K562 (cell line): ENCODE results near the gene CDYL. TPM values are rescaled to one million over a fixed set of nuclear protein-coding genes. Genes with fewer than 3 reads are reported as not detected.

ENCODE experiments used
- ATAC-seq: fragments of 200-7000 bp; cut with Tn5 transposase; 3 replicates; pipeline ENCODE4 v1.9.1; 2020; ENCODE audit warnings: moderate library complexity
- BruUV-seq: library from RNA; stranded (reverse); fragments of 400-500 nt; replicated peaks from 2 replicates; lab custom pipeline; 2021; lab: Mats Ljungman, UMichigan
- CTCF ChIA-PET: fragments of 300-600 bp; formaldehyde crosslinking; extraction: SDS; loops from one replicate; lab custom pipeline; 2021; ENCODE audit warnings: low intra/inter-chr PET ratio; lab: Yijun Ruan, JAX
- POLR2A ChIA-PET: fragments of 300-600, 350-650 bp; sonication (Branson Sonifier 250); formaldehyde crosslinking; extraction: SDS; loops from one replicate; lab custom pipeline; 2021; ENCODE audit warnings: antibody characterized with exemption, inconsistent platforms; lab: Yijun Ruan, JAX
- DNase-seq, 4 experiments: peaks; one replicate each; pipeline versions ENCODE4 v3.0.0 to v3.0.0-alpha.2; 2011 to 2018; ENCODE audit warnings: low spot score in 3 of 4, mixed read lengths in 3 of 4; ENCODE audit errors: extremely low read depth in 1 of 4
- FAIRE-seq: peaks from 2 replicates; lab custom pipeline; 2011; peaks lifted over from hg19 to GRCh38; lab: Jason Lieb, UNC
- H2AFZ ChIP-seq: 2 replicates; pipeline ENCODE4 v1.6.0; 2011; ENCODE audit warnings: low read depth, low read length, control low read depth, inconsistent platforms
- H3K27ac ChIP-seq: fragments of 200-600 bp; 3 replicates; pipeline ENCODE4 v1.8.0; 2011; ENCODE audit warnings: low read depth, mild to moderate bottlenecking, control low read depth, inconsistent platforms, low read length, moderate library complexity, mixed read lengths; ENCODE audit errors: extremely low read depth
- H3K27me3 ChIP-seq, 2 experiments: fragments of 300-600 bp in 1 of 2; 2 replicates in 1 of 2; 3 replicates in 1 of 2; pipeline versions ENCODE4 v1.6.0 to v1.8.0; 2011; ENCODE audit warnings: inconsistent platforms in 2 of 2, low read length in 2 of 2, mild to moderate bottlenecking in 1 of 2, mixed read lengths in 1 of 2, moderate library complexity in 1 of 2; ENCODE audit not compliant: control insufficient read depth in 2 of 2, insufficient read depth in 2 of 2
- H3K36me3 ChIP-seq: fragments of 300-600 bp; 3 replicates; pipeline ENCODE4 v1.8.0; 2011; ENCODE audit warnings: mild to moderate bottlenecking, low read length, inconsistent platforms; ENCODE audit not compliant: control insufficient read depth, insufficient read depth
- H3K4me1 ChIP-seq, 2 experiments: fragments of 200-600 bp in 1 of 2; replicated peaks in 1 of 2; 2 replicates in 1 of 2; 3 replicates in 1 of 2; pipeline versions ENCODE4 v1.5.1 to v1.8.0; 2011; ENCODE audit warnings: inconsistent platforms in 2 of 2, low read length in 2 of 2, mild to moderate bottlenecking in 1 of 2, mixed read lengths in 1 of 2, moderate library complexity in 1 of 2; ENCODE audit not compliant: control insufficient read depth in 2 of 2, insufficient read depth in 2 of 2
- H3K4me2 ChIP-seq: 2 replicates; pipeline ENCODE4 v1.6.1; 2011; ENCODE audit warnings: low read length, control low read depth, inconsistent platforms, mixed read lengths; ENCODE audit not compliant: insufficient read depth
- H3K4me3 ChIP-seq: fragments of 200-600 bp; sonication (generic), shearing (Covaris generic); 2 replicates; pipeline ENCODE4 v1.5.1; 2016; ENCODE audit warnings: control low read depth, inconsistent platforms
- H3K79me2 ChIP-seq: fragments of 200-600 bp; 3 replicates; pipeline ENCODE4 v1.8.0; 2011; ENCODE audit warnings: low read length, inconsistent platforms; ENCODE audit not compliant: control insufficient read depth, insufficient read depth
- H3K9ac ChIP-seq, 2 experiments: 2 replicates each; pipeline versions ENCODE4 v1.6.0 to v1.6.1; 2011; ENCODE audit warnings: low read depth in 2 of 2, low read length in 2 of 2, control low read depth in 1 of 2, inconsistent platforms in 1 of 2, mild to moderate bottlenecking in 1 of 2, mixed read lengths in 1 of 2; ENCODE audit not compliant: insufficient read depth in 1 of 2
- H3K9me1 ChIP-seq: one replicate; pipeline ENCODE4 v1.6.0; 2011; ENCODE audit warnings: inconsistent platforms, mild to moderate bottlenecking, low read length, moderate library complexity; ENCODE audit not compliant: control insufficient read depth, insufficient read depth
- H3K9me3 ChIP-seq: replicated peaks from 2 replicates; pipeline ENCODE4 v1.5.1; 2011; ENCODE audit warnings: low read depth, low read length, inconsistent platforms; ENCODE audit not compliant: control insufficient read depth, insufficient read depth
- H4K20me1 ChIP-seq: replicated peaks from 2 replicates; pipeline ENCODE4 v1.6.1; 2011; ENCODE audit warnings: low read length, inconsistent platforms, mixed read lengths; ENCODE audit not compliant: control insufficient read depth, insufficient read depth
- BRD9 ChIP-seq: fragments of 450-650 bp; IDR thresholded peaks from 2 replicates; pipeline ENCODE4 v1.6.1; 2018; ENCODE audit warnings: low read depth; ENCODE audit not compliant: partially characterized antibody
- CREB3 ChIP-seq: fragments of 450-650 bp; conservative IDR thresholded peaks from 2 replicates; pipeline ENCODE4 v1.6.1; 2016; ENCODE audit warnings: missing genetic modification characterization, low read depth, mild to moderate bottlenecking, missing compliant biosample characterization, moderate library complexity
- GMEB1 ChIP-seq: fragments of 250-450 bp; sonication (Bioruptor Pico); IDR thresholded peaks from 2 replicates; pipeline ENCODE4 v1.4.0; 2020; ENCODE audit warnings: mild to moderate bottlenecking
- JUN ChIP-seq, 2 experiments: sonication (generic) in 1 of 2; formaldehyde crosslinking in 1 of 2; IDR thresholded peaks; 2 replicates each; pipeline versions ENCODE4 v1.6.1 to v1.8.0; 2012 to 2022; ENCODE audit warnings: borderline replicate concordance in 2 of 2, mild to moderate bottlenecking in 2 of 2, improper control_type of control experiment in 1 of 2, low read depth in 1 of 2, low read length in 1 of 2, missing genetic modification reagents in 1 of 2
- MCM2 ChIP-seq: fragments of 450-650 bp; IDR thresholded peaks from 2 replicates; pipeline ENCODE4 v1.6.1; 2017; ENCODE audit warnings: low read depth, mild to moderate bottlenecking
- NFATC3 ChIP-seq: fragments of 450-650 bp; IDR thresholded peaks from 2 replicates; pipeline ENCODE4 v1.6.1; 2017; ENCODE audit warnings: mild to moderate bottlenecking
- NFE2 ChIP-seq: IDR thresholded peaks from 2 replicates; pipeline ENCODE4 v1.6.1; 2014; ENCODE audit warnings: antibody characterized with exemption, low read depth
- NR2C1 ChIP-seq, 2 experiments: fragments of 450-650 bp; IDR thresholded peaks; 2 replicates each; pipeline ENCODE4 v1.6.1; 2017; ENCODE audit warnings: mild to moderate bottlenecking in 2 of 2, antibody characterized with exemption in 1 of 2, inconsistent platforms in 1 of 2, missing compliant biosample characterization in 1 of 2, missing genetic modification characterization in 1 of 2
- SNAPC5 ChIP-seq: fragments of 250-450 bp; sonication (Bioruptor Pico); IDR thresholded peaks from 2 replicates; pipeline ENCODE4 v1.8.0; 2021; ENCODE audit warnings: moderate library complexity, mild to moderate bottlenecking, inconsistent platforms
- TRIM25 ChIP-seq: fragments of 450-650 bp; IDR thresholded peaks from 2 replicates; pipeline ENCODE4 v1.7.0; 2016; ENCODE audit warnings: borderline replicate concordance
- ZNF316 ChIP-seq: fragments of 450-650 bp; IDR thresholded peaks from 2 replicates; pipeline ENCODE4 v1.6.1; 2016
- ZNF384 ChIP-seq: IDR thresholded peaks from 2 replicates; pipeline ENCODE4 v1.6.1; 2012; ENCODE audit warnings: low read depth, low read length, improper control_type of control experiment
- ZNF551 ChIP-seq: fragments of 250-450 bp; sonication (Bioruptor Pico); IDR thresholded peaks from 2 replicates; pipeline ENCODE4 v1.5.0; 2021; ENCODE audit warnings: mild to moderate bottlenecking, moderate library complexity
- ZNF586 ChIP-seq: fragments of 450-650 bp; formaldehyde crosslinking; conservative IDR thresholded peaks from 2 replicates; pipeline ENCODE4 v1.4.0; 2020; ENCODE audit warnings: mild to moderate bottlenecking, moderate library complexity
- ZNF740 ChIP-seq, 3 experiments: fragments of 200-800 bp in 1 of 3; sonication (Bioruptor generic) in 1 of 3; sonication (generic) in 1 of 3; formaldehyde crosslinking in 1 of 3; IDR thresholded peaks; 2 replicates each; pipeline versions ENCODE4 v1.6.1 to v1.8.0; 2016 to 2022; ENCODE audit warnings: mild to moderate bottlenecking in 2 of 3, missing compliant biosample characterization in 2 of 3, missing genetic modification characterization in 2 of 3, missing genetic modification reagents in 1 of 3
- WGBS: fragments of 100-300 bp; shearing (Covaris generic); methylation state at CpG from one replicate; pipeline ENCODE4 v1.1.6; 2016; ENCODE audit warnings: low coverage, mixed read lengths; ENCODE audit not compliant: insufficient coverage; ENCODE audit errors: missing lambda C conversion rate; 5-methylcytosine and 5-hydroxymethylcytosine counted together
- in situ Hi-C: fragments of 300-500 bp; cut with MboI; formaldehyde crosslinking; loops from 4 replicates; pipeline ENCODE4 v1.15.0; 2018; ENCODE audit warnings: inconsistent platforms, mixed read lengths
- intact Hi-C: fragments of 100-400 bp; cut with micrococcal nuclease; formaldehyde crosslinking; loops from 2 replicates; pipeline ENCODE4 v1.14.2; 2022
- polyA plus RNA-seq, 8 experiments: library from polyadenylated mRNA; depleted of rRNA in 4 of 8; stranded (reverse) in 5 of 8; unstranded in 3 of 8; fragments of >200 nt; fragmentation: Nextera tagmentation in 2 of 8; fragmentation: Illumina TruSeq in 1 of 8; extraction: Ambion mirVana in 2 of 8; extraction: Trizol in 1 of 8; gene quantifications; 2 replicates each; pipeline versions ENCODE4 v1.2.1 to v1.2.3, GENCODE V29; 2011 to 2014; ENCODE audit warnings: inconsistent platforms in 1 of 8, missing spikeins in 1 of 8
- total RNA-seq, 7 experiments: library from RNA; depleted of rRNA in 6 of 7; stranded (reverse); fragments of >200 nt in 6 of 7; fragmentation: Illumina TruSeq in 2 of 7; extraction: Trizol in 2 of 7; gene quantifications; 2 replicates each; pipeline versions ENCODE4 v1.2.1 to v1.2.3, GENCODE V29; 2011 to 2021; ENCODE audit warnings: low replicate concordance in 1 of 7

The CDYL gene
- total and polyA plus RNA-seq, 9 of the 15 experiments (the other 6 are each of a cell fraction or from before 2014, with no cell fraction given): 8.1 to 45.8 (median 40.8) TPM

GRCh38 chr6:4890627-4891026 lies 114.4 kb downstream of the CDYL start:
- no peaks in the 10 kb centered on the region for H3K27me3 ChIP-seq
- H3K4me3 ChIP-seq: no peak overlapping the region
- BruUV-seq: no TSS peak
- H2AFZ ChIP-seq: no peak overlapping the region
- H3K79me2 ChIP-seq: peaks cover 57% of the 10 kb centered on the region
- in situ Hi-C loops (no loop called here), intact Hi-C loops (no loop called here)
- no peak overlapping the region for H3K4me2 ChIP-seq
- DNase-seq (no peak), ATAC-seq (no peak), FAIRE-seq (no peak)
- no peaks in the 10 kb centered on the region for H3K4me1 ChIP-seq
- no peak overlapping the region for H3K9ac ChIP-seq
- peaks cover 5% of the 10 kb centered on the region; the same call in 1 of the 2 replicates for H4K20me1 ChIP-seq
- ChIA-PET POLR2A (interaction anchor here (0.6 kb wide), 2 partner anchors 650 to 1882 kb away, joined by 3 read pairs; no protein-coding TSS in a partner anchor), CTCF (no interaction called here)
- peaks cover 24% of the 10 kb centered on the region; the same call in 2 of the 3 replicates for H3K36me3 ChIP-seq
- H3K27ac ChIP-seq: no peak overlapping the region
- no peaks in the 10 kb centered on the region for H3K9me3 ChIP-seq
- 88% methylated on average over 11 of the region's 11 CpGs for WGBS
- peaks cover 3% of the 10 kb centered on the region for H3K9me1 ChIP-seq
- TF ChIP-seq MCM2 (no peak), NR2C1 (IDR thresholded peaks at IDR 0.05) (no peak), NR2C1 (tag; IDR thresholded peaks at IDR 0.05) (no peak), JUN (IDR thresholded peaks at IDR 0.05; ENCODE audit: borderline replicate concordance, low read depth, low read length) (no peak), JUN (CRISPR knock-in tag; IDR thresholded peaks at IDR 0.05; ENCODE audit: borderline replicate concordance) (no peak), ZNF586 (CRISPR knock-in tag) (no peak), ZNF740 (CRISPR knock-in tag; IDR thresholded peaks at IDR 0.05) (no peak), ZNF740 (tag; IDR thresholded peaks at IDR 0.05) (no peak), NFATC3 (no peak), NFE2 (no peak), TRIM25 (no peak), GMEB1 (no peak), BRD9 (no peak), ZNF316 (no peak), CREB3 (tag) (no peak), ZNF384 (no peak), ZNF551 (no peak), SNAPC5 (CRISPR knock-in tag) (no peak)
